ENCODE data around the gene ZBTB7C. TPM values are rescaled to one million over a fixed set of nuclear protein-coding genes. Genes with fewer than 3 reads are reported as not detected.

ZBTB7C gene
- total RNA-seq, 1 donor from 2014 or later = not detected

DNA sequence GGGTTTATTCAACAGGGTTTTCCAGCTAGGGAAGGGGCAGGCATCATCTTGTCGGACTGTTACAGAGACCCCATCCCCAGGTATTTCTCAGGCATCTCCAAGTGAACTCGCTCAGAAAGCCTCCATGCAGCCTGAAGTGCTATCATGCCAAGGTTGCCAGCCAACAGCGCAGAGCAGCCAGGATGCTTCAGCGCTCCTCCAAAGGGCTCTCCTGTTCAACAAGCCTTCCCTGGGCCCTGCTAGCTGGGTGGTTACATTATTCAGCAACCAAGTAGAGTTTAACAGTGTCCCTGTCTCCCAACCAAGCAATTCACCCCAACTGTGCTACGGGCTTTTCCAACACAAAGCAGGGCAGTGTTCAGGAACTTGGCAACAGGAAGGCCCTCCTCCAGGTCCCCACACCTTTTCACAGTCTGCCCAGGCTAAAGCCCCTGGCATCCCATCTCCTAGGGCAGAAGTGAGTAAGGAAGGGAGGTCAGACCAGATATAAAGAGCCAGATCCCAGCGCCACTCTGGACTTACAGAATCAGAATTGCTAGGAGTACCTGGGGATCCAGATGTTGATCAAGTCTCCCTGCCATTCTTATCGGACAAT lies 52.9 kb downstream of the ZBTB7C start:
- H3K4me1 Mint-ChIP-seq = no peaks in the 10 kb centered on the region
- H3K9me3 Mint-ChIP-seq = no peaks in the 10 kb centered on the region
- no peak overlapping the region for H3K4me3 Mint-ChIP-seq
- ChIA-PET POLR2A (no interaction called here), CTCF (no interaction called here)
- intact Hi-C loops (cut with micrococcal nuclease) = no loop called here
- H3K27me3 Mint-ChIP-seq = peaks cover 16% of the 10 kb centered on the region
- ATAC-seq (ENCODE audit: low read depth) (no peak), DNase-seq (no peak)
- no peak overlapping the region for H3K27ac Mint-ChIP-seq
- H3K36me3 Mint-ChIP-seq (ENCODE audit: low read depth) = no peaks in the 10 kb centered on the region
- TF ChIP-seq, protein P1, sequence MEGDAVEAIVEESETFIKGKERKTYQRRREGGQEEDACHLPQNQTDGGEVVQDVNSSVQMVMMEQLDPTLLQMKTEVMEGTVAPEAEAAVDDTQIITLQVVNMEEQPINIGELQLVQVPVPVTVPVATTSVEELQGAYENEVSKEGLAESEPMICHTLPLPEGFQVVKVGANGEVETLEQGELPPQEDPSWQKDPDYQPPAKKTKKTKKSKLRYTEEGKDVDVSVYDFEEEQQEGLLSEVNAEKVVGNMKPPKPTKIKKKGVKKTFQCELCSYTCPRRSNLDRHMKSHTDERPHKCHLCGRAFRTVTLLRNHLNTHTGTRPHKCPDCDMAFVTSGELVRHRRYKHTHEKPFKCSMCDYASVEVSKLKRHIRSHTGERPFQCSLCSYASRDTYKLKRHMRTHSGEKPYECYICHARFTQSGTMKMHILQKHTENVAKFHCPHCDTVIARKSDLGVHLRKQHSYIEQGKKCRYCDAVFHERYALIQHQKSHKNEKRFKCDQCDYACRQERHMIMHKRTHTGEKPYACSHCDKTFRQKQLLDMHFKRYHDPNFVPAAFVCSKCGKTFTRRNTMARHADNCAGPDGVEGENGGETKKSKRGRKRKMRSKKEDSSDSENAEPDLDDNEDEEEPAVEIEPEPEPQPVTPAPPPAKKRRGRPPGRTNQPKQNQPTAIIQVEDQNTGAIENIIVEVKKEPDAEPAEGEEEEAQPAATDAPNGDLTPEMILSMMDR (IDR thresholded peaks at IDR 0.05) = no peak

DNA sequence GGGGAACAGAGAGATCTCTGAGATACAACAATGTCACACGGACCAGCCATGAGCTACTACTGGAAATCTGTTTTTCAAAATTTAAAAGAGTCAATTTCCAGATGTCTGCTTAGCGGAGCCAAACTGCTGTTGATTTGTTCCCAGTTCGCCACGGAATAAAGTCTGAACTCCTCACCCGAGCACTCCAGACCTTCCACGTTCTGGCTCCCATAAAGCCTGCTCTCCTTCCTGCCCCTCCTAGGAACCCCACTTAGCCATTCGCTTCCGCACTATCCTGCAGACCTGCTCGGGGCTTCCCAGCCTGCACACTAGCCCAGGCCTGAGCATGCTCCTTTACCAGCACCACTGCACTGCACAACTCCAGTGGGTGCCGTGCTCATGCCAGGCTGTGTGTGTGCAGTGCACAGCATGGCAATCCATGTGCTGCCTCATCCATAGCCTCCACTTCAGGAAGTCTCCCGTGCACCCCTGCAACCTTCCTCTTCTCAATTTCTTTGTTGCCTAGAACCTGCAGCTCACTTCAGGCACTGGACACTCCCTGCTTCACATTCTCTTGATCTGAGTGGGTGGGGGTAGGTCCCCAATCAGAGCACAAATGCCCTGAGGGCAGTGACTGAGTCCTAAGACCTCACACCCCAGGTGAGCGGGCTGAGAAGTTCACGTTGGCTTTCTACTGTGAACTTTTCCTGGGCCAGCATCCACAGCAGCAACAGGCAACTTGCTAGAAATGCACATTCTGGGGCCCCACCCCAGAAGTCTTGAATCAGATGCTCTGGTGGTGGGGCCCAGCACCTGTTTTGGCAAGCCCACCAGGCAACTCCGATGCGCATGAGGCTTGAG lies 53.7 kb downstream of the ZBTB7C start:
- no peak for ATAC-seq (ENCODE audit: low read depth)
- ChIA-PET POLR2A (no interaction called here), CTCF (no interaction called here)
- Mint-ChIP-seq H3K4me1 (no peaks in the 10 kb centered on the region), H3K4me3 (no peak overlapping the region), H3K27ac (no peak overlapping the region), H3K27me3 (peaks cover 12% of the 10 kb centered on the region), H3K9me3 (no peaks in the 10 kb centered on the region), H3K36me3 (ENCODE audit: low read depth) (no peaks in the 10 kb centered on the region)
- TF ChIP-seq, protein P1 (IDR thresholded peaks at IDR 0.05) = no peak
- intact Hi-C loops (cut with micrococcal nuclease) = no loop called here
- no peak for DNase-seq

DNA sequence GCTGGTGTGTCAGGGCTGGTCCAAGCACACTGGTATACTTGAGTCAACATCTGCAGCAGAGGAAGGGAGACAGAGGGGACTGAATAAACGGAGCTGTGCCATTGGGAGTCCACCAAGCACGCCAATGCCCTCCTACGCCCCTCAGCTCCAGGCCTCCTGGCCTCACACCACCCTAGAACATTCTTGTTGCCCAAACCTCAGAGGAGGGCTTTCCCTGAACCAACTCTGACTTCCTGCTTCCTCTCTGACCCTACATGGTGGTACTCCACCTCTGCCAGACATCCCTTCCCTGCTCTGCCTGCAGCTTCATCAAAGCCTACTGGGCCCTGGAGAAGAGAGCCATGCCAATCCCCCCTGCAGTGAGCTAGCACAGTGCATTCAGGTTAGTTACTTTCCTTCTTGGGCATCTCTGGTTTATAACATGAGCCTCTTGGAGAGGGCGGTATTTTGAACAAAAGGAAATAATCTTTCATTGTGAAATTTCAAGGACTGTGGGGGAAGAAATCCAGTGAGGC lies 54.4 kb downstream of the ZBTB7C start:
- ChIA-PET CTCF (no interaction called here), POLR2A (no interaction called here)
- H3K9me3 Mint-ChIP-seq = no peaks in the 10 kb centered on the region
- no peak for ATAC-seq (ENCODE audit: low read depth)
- no peak overlapping the region for H3K27ac Mint-ChIP-seq
- DNase-seq = no peak
- H3K4me1 Mint-ChIP-seq = no peaks in the 10 kb centered on the region
- H3K27me3 Mint-ChIP-seq = peaks cover 7% of the 10 kb centered on the region
- intact Hi-C loops (cut with micrococcal nuclease) = no loop called here
- TF ChIP-seq, protein P1 (IDR thresholded peaks at IDR 0.05) = no peak
- H3K36me3 Mint-ChIP-seq (ENCODE audit: low read depth) = no peaks in the 10 kb centered on the region
- no peak overlapping the region for H3K4me3 Mint-ChIP-seq

DNA sequence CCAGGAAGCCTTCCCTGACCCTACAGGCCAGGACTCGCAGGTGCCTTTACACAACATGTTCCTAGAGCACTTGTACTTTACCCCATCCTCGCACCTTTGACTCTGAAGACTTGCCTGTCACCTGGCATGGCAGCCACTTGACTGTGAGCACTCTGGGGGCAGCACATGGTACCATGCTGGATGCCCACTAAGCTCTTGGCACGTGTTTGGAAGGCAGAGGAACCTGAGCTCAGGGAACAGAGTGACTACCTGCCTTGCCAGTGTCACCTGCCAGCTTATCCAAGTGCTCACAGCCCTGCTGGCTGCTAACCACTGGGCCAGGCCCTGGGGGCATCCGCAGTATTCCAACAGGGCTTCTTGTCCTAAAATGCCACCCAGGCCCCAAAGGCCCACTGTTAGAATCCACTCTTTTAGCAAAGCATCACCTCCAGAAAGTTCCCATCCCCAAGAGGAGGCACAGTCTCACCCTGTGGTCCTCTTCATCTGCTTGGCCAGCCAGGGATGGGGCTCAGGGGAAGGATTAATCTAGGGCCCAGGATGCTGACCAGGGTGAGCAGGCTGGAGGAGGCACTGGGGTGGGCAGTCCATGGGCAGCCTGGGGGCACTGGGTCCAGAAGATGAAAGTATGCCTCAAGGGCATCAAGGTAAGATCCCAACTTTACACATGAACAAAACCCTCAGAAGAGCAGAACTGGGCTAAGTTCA lies 57.0 kb downstream of the ZBTB7C start:
- Mint-ChIP-seq H3K4me3 (no peak overlapping the region), H3K4me1 (no peaks in the 10 kb centered on the region), H3K27me3 (peaks cover 13% of the 10 kb centered on the region), H3K9me3 (no peaks in the 10 kb centered on the region), H3K27ac (no peak overlapping the region), H3K36me3 (ENCODE audit: low read depth) (no peaks in the 10 kb centered on the region)
- ChIA-PET POLR2A (no interaction called here), CTCF (no interaction called here)
- DNase-seq (no peak), ATAC-seq (ENCODE audit: low read depth) (no peak)
- intact Hi-C loops (cut with micrococcal nuclease) = no loop called here
- TF ChIP-seq, protein P1 (IDR thresholded peaks at IDR 0.05) = no peak

Data from activated B cell treated with CpG ODN at 0.5 μM for 24 hours (primary cell).